Transverse colon (tissue), 4 donors: ENCODE data around the gene MBNL1. TPM values are rescaled to one million over a fixed set of nuclear protein-coding genes. Genes with fewer than 3 reads are reported as not detected.
A peak's percentile ranks its signal among the peaks of the same experiment; 100 is the strongest.
"Not testable (repeated sequence)": the region's sequence is repeated elsewhere in the genome, so short reads cannot be mapped to it uniquely, and the experiment has no call there.

Source experiments
- DNase-seq: peaks from one replicate; pipeline ENCODE4 v3.0.0-alpha.2; 2019
- H3K27ac ChIP-seq, 4 donors: fragments of 200-600 bp; sonication (generic); 2 replicates each; pipeline ENCODE4 v1.5.1; 2016 to 2018; ENCODE audit warnings: inconsistent platforms in 4 of 4
- H3K27me3 ChIP-seq: fragments of 200-600 bp; sonication (generic); 2 replicates; pipeline ENCODE4 v1.5.1; 2017; ENCODE audit warnings: inconsistent platforms
- H3K36me3 ChIP-seq, 4 donors: fragments of 200-600 bp; sonication (generic); 2 replicates each; pipeline ENCODE4 v1.5.1; 2017 to 2019; ENCODE audit warnings: inconsistent platforms in 4 of 4
- H3K4me1 ChIP-seq, 4 donors: fragments of 200-600 bp; sonication (generic); 2 replicates each; pipeline ENCODE4 v1.5.1; 2017 to 2020; ENCODE audit warnings: inconsistent platforms in 4 of 4
- H3K4me3 ChIP-seq, 4 donors: fragments of 200-600 bp; sonication (generic); 1 replicate in 1 of 4; 2 replicates in 3 of 4; pipeline versions ENCODE4 v1.5.1 to v1.6.1; 2017 to 2019; ENCODE audit warnings: inconsistent platforms in 4 of 4
- H3K9me3 ChIP-seq, 2 donors: fragments of 200-600 bp; sonication (generic); 2 replicates each; pipeline ENCODE4 v1.5.1; 2017 to 2019; ENCODE audit warnings: inconsistent platforms in 2 of 2
- CTCF ChIP-seq, 5 experiments: fragments of 200-600 bp in 3 of 5; fragments of 450-650 bp in 2 of 5; sonication (generic) in 3 of 5; IDR thresholded peaks; 1 replicate in 2 of 5; 2 replicates in 3 of 5; pipeline ENCODE4 v1.5.1; 2016 to 2017; ENCODE audit warnings: antibody characterized with exemption in 5 of 5, inconsistent platforms in 3 of 5, mild to moderate bottlenecking in 2 of 5, moderate library complexity in 1 of 5
- EP300 ChIP-seq: sonication (generic); formaldehyde crosslinking; IDR thresholded peaks from one replicate; pipeline ENCODE4 v1.6.1; 2017; ENCODE audit warnings: antibody characterized with exemption, low read depth
- POLR2A ChIP-seq: fragments of 450-650 bp; IDR thresholded peaks from one replicate; pipeline ENCODE4 v1.6.1; 2016; ENCODE audit warnings: antibody characterized with exemption, mild to moderate bottlenecking, moderate library complexity
- POLR2AphosphoS5 ChIP-seq, 3 donors: sonication (generic); formaldehyde crosslinking; IDR thresholded peaks; one replicate each; pipeline ENCODE4 v1.6.1; 2016; ENCODE audit warnings: antibody characterized with exemption in 3 of 3
- WGBS, 2 donors: methylation state at CpG; one replicate each; pipeline ENCODE4 v1.1.5; 2018; ENCODE audit warnings: low coverage in 1 of 2; 5-methylcytosine and 5-hydroxymethylcytosine counted together
- in situ Hi-C, 4 donors: fragments of 200-750 bp; cut with MboI; loops; one replicate each; pipeline versions ENCODE4 v1.15.0 to v1.15.1; 2017; ENCODE audit warnings: low sequenced_read_pairs in 3 of 4, low pct_ligation_motif_present in 1 of 4, low pct_unique_long_range_greater_than_20kb in 1 of 4
- intact Hi-C: fragments of 100-400 bp; cut with DNase I; formaldehyde crosslinking; loops from one replicate; pipeline ENCODE4 v1.15.1; 2023; ENCODE audit warnings: low total_unique reads
- total RNA-seq, 4 donors: library from RNA; depleted of rRNA; stranded (reverse); fragments of >200 nt; gene quantifications; one replicate each; pipeline ENCODE4 v1.1.0, GENCODE V29; 2016

The MBNL1 gene
- total RNA-seq, 4 donors from 2014 or later, result 232 to 658 (median 509) TPM

- TF ChIP-seq EP300 (no peak), POLR2AphosphoS5 (IDR thresholded peaks at IDR 0.05) (no peak)
- DNase-seq, result no peak
- Histone ChIP-seq H3K9me3 (no peaks in the 10 kb centered on the region), H3K4me1 (peaks cover 6 to 79% (median 24%) of the 10 kb centered on the region in 4 donors), H3K36me3 (no peaks in the 10 kb centered on the region), H3K27ac (peak overlapping the region in 3 of 4 donors; percentile 1 to 53 (median 21)), H3K4me3 (no peak overlapping the region), H3K27me3 (no peaks in the 10 kb centered on the region)
- intact Hi-C loops, result no loop called here
- in situ Hi-C loops, result no loop called here
Observed at GRCh38 chr3:152364237-152364636, 95.5 kb downstream of the MBNL1 start.

GRCh38 chr3:152365126-152365525 lies 96.4 kb downstream of the MBNL1 start:
- intact Hi-C loops, result no loop called here
- Histone ChIP-seq H3K9me3 (no peaks in the 10 kb centered on the region), H3K36me3 (no peaks in the 10 kb centered on the region), H3K27ac (peak overlapping the region in 3 of 4 donors; percentile 1 to 53 (median 21)), H3K4me1 (peaks cover 6 to 79% (median 25%) of the 10 kb centered on the region in 4 donors), H3K4me3 (no peak overlapping the region), H3K27me3 (no peaks in the 10 kb centered on the region)
- 38 to 55% methylated on average over 2 of the region's 2 CpGs for WGBS, 2 donors
- TF ChIP-seq POLR2A, result no peak
- TF ChIP-seq CTCF (IDR thresholded peaks at IDR 0.05), result no peak
- TF ChIP-seq POLR2AphosphoS5 (IDR thresholded peaks at IDR 0.05), result no peak
- in situ Hi-C loops, result no loop called here
- DNase-seq, result no peak

GRCh38 chr3:152365766-152366593 lies 97.3 kb downstream of the MBNL1 start:
- intact Hi-C loops (no loop called here), in situ Hi-C loops (no loop called here)
- DNase-seq, result no peak
- Histone ChIP-seq H3K9me3 (no peaks in the 10 kb centered on the region), H3K4me3 (no peak overlapping the region), H3K4me1 (peaks cover 6 to 73% (median 23%) of the 10 kb centered on the region in 4 donors), H3K27ac (peak overlapping the region in 2 of 4 donors; percentile 21 to 53), H3K27me3 (no peaks in the 10 kb centered on the region), H3K36me3 (no peaks in the 10 kb centered on the region)
- TF ChIP-seq POLR2AphosphoS5 (IDR thresholded peaks at IDR 0.05), result peak in 1 of 3 donors; percentile 45
- TF ChIP-seq EP300, result no peak
- 51 to 58% methylated on average over 4 of the region's 4 CpGs for WGBS, 2 donors

- H3K27me3 ChIP-seq, H3K9me3 ChIP-seq, H3K36me3 ChIP-seq, DNase-seq, H3K4me3 ChIP-seq, H3K27ac ChIP-seq, in situ Hi-C loops, intact Hi-C loops: not testable (repeated sequence)
- WGBS, 2 donors, result 67 to 75% methylated on average over 2 of the region's 2 CpGs
- H3K4me1 ChIP-seq, result peaks cover 0 to 66% (median 23%) of the 10 kb centered on the region in 4 donors
Observed at GRCh38 chr3:152367192-152367591, 98.5 kb downstream of the MBNL1 start.

GRCh38 chr3:152372633-152373032 lies 103.9 kb downstream of the MBNL1 start:
- H3K4me3 ChIP-seq, in situ Hi-C loops, DNase-seq, H3K36me3 ChIP-seq, intact Hi-C loops, H3K27me3 ChIP-seq, H3K9me3 ChIP-seq: not testable (repeated sequence)
- H3K27ac ChIP-seq, result peak overlapping the region in 2 of 4 donors; percentile 5 to 49
- H3K4me1 ChIP-seq, result peaks cover 0 to 64% (median 20%) of the 10 kb centered on the region in 4 donors
- WGBS, 2 donors, result 80 to 95% methylated on average over 1 to 6 of the region's 6 CpGs

- peaks cover 0 to 58% (median 19%) of the 10 kb centered on the region in 4 donors for H3K4me1 ChIP-seq
- no peaks in the 10 kb centered on the region for H3K9me3 ChIP-seq
- no peaks in the 10 kb centered on the region for H3K27me3 ChIP-seq
- in situ Hi-C loops (no loop called here), intact Hi-C loops (no loop called here)
- H3K4me3 ChIP-seq, result no peak overlapping the region
- WGBS, 2 donors, result 95% methylated on average over 4 of the region's 4 CpGs; no CpG with 5 or more reads in 1 of the 2 donors
- H3K27ac ChIP-seq, result peak overlapping the region in 2 of 4 donors; percentile 5 to 49
- H3K36me3 ChIP-seq, result peaks cover 0 to 4% (median 0%) of the 10 kb centered on the region in 4 donors
- no peak for TF ChIP-seq POLR2A
- no peak for TF ChIP-seq CTCF (IDR thresholded peaks at IDR 0.05)
- TF ChIP-seq POLR2AphosphoS5 (IDR thresholded peaks at IDR 0.05), result no peak
- TF ChIP-seq EP300, result no peak
- no peak for DNase-seq
Observed at GRCh38 chr3:152373379-152373778, 104.7 kb downstream of the MBNL1 start.
